Measurements from ENCODE around the gene ARGLU1.
A peak's percentile ranks its signal among the peaks of the same experiment; 100 is the strongest.

Gene ARGLU1

DNA sequence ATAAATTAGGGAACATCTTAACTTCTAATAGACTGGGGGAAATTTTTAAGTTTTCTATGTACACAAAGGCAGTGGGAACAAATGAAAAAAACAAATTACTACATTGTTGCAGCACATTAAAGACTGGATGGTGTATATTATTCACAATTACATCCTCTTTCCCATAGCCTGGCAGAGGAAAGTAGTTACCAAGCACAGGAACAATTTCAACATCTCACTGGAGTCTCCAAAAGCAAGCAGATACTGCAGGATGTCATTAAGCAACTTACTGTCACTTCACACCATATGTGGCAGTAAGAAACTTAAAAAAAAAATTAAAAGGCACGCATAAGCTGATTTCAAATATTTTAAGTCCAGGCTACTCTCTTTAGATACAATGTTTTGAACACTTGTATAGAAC, 26.1 kb downstream of the ARGLU1 start:
- DNase-seq (ENCODE audit: low spot score): no peak

DNA sequence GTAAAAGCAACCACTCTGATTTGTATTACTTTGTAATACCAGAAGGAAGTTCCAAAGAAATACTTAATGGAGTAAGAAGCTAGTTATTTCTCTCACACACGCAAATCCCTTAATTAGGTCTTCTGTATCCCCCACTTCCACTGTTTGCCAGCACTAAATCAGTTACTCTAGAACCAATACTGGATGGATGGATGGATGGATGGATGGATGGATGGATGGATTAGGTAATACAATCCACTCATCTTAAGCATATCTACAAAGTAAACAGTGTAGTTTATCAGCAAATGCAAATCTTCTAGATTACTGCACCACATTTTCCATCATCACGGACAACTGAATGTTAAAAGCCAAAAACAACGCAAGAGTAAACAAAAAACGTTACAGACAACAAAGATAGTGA, 27.3 kb downstream of the ARGLU1 start:
- no peak for DNase-seq (ENCODE audit: low spot score)

DNA sequence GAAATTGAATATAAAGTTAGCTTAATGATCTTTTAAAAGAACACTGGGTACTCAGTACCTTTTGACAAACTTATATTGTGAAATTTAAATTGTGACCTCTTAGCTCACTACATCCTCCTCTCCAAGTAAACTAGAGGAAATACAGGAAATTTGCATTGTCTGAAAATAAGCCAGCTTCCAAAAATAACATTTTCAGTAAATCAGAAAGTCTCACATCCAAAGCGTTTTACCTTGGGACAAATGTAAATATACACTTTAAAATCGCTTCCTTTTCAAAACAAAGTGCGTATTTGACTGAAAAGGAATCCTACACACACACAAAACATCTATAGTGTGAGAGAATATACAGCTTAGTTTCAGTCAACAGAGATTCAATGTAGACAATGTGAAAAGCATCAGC, 30.4 kb downstream of the ARGLU1 start:
- no peak for DNase-seq (ENCODE audit: low spot score)

DNA sequence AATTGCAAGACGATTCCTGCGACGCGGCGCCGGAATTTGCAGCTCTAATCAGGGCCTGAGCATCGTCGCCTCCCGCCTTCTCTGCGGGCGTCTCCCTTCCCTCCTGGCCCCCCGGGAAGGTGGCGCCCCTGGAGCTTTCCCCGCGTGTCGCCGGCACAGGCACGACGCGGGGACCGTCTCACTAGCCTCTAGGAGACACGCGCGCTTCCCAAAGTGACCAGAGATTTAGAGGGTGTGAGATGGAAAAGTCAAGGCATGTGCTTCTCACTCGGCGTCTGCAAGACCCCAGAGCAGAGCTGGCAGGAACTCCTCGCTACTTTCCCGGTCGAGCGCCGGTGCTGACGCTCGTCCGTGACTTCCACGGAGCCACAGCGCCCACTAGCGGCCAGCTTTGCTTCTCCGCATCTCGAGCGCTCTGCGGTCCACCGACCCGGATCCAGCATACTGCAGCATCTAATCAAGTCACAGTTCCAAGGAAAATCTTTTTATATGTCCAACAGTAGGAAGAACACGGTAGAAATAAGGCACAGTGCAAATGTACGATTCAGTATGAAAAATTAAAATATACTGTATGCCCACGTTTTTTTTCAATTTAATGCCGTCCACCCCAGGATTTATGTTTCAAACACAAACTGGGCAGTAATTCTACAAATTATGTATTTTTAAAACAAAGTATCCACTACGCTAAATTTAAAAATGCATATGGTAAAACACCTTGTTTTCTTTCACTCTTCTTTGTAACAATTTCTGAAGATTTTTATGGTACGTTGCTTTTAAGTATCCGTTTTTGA, 31.5 kb downstream of the ARGLU1 start:
- DNase-seq (ENCODE audit: low spot score): peak; percentile 87

DNA sequence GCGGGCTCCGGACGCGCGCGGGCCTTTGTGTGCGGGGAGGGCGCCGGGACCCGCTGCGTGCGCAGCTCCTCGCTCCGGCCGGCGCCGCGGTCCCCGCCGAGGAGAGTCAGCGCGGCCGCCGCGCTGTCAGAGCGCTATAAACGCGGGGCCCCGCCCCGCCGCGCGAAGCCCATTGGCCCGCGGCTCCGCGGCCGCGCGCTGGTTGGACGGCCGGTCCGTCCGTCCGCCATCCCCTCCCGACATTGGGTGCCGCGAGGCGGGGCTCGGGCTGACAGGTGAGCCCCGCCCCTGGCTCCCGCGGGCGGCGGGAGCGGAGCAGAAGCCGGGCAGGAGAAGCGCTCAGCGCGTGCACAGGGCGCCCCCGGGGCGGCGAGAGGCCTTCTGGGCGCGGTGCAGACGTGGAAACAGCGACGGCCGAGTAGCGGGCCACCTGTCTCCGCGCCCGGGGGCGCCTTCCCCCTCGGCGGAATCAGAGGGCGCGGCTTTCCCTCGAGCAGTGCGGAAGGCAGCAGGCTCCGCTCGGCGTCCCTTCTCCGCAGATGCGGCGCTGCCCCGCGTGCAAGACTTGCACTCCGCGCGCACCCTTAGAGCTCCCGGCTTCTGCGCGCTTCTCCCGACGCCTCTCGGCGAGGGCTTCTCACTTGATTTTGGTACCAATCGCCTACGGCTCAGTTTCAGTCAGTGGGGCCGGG, 32.2 kb downstream of the ARGLU1 start, which contains the start of gene EFNB2:
EFNB2 (minus strand) TSS at position 111 of the 692 bp plus-strand sequence. CDS start 698 bp downstream, outside the sequence.
- peak; percentile 99 for DNase-seq (ENCODE audit: low spot score)

DNA sequence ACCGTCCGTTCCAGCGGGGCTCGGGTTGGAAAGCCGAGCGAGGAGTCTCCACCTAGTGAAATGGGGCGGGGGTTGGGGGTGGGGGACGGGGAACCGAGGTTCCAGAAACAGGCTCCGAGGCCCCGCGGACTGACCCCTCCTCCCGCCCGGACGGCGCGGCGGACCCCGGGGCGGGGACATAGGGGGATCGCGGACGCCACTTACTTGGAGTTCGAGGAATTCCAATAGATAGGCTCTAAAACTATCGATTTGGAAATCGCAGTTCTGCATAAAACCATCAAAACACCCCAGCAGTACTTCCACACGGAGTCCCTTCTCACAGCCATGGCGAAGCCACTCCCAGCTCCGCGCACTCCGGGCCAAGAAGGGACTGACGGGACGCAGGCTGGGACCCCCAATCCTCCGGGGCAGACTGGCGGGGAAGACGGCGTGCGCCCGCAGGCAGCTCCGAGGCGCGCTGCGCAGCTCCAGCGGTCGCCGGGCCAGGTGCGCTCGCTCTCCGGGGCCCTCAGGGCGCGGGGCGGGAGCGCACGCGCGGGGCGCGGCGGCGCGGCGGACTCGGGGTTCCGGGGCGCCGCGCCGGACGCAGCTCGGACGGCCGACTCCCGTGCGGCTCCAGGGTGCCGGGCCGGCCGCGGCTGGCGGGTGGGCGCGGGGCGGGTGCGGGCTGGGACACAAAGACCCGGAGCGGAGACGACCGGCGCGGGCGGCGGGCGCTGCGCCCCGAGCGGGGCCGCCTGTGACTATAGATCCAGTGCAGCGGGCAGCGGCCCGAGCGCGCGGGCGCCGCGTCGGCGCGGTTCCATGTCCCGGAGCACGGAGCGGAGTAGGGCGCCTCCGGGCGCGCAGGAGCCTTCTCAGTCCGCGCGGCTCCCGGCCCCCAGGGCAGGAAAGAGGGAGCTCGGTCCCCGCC, 33.0 kb downstream of the ARGLU1 start:
- peak; percentile 20 for DNase-seq (ENCODE audit: low spot score)

DNA sequence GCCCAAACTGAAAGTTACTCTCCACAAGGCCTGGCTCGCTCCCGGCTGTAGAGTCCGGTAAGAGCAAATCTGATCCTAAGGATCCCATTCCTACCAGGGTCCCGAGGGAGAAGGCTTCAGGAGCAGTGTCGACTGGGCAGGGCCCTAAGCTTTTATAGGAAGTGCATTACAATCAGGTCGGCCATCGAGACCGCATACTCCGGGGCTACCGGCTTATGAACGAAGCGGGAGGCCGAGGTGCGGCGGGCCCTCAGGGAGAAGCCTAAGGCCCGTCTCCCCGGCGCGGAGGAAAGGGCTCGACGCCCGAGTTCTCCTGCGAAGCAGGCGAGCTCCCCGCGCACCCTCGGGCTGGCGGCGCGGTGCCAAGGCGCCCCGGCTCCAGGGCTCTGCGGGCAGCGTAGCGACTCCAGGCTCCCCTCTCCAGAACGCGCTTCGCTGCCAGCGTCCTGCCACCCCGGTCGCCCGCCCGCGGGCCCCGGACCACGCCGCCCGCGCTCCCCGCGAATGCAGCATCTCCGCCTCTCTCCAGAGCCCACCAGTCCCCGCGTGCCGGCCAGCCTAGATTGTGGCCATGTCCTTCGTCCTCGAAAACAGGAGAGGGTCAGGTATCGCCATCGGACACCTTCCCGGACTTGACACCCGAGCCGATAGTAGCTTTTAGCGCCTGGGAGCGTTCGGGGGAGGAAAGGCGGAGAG, 33.8 kb downstream of the ARGLU1 start:
- DNase-seq (ENCODE audit: low spot score): peak; percentile 37

DNA sequence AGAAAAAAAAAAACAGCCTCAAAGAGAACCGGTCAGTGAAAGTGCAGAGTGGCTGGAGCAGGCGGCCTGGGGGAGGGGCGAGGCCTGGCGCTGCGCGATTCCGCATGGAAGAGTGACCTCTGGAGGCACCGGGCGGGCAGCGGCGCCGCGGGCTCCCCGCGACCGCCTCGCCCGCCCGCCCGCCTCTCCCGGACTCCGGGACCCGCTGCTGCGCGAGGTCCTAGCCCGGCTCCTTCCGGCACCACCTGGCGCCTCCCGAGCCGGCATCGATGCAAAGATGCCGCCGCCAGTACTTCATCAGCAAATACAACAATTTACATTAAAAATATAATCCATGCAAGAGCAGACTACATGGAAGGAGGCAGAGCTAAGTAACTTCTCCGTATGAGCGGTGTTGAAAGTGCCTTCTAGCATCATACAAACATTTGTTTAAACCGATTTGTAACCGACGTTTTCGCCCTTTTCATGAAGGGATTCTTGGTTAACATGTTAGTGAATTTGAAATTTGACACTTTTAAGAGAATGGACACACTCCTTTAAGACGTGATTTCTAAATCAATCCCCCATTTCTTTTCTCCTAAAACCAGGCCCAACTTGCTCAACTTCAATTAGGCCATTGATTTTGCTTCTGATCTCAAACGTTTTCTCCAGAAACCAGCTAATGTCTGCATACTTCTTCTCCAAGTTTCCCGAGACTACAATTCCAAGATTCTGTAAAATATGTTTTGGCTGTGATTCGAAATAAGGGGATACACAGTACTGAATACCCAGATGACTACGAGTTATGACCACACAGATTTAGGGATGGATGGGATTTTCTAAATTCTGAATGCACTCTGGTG, 34.6 kb downstream of the ARGLU1 start:
- DNase-seq (ENCODE audit: low spot score): peak; percentile 90

DNA sequence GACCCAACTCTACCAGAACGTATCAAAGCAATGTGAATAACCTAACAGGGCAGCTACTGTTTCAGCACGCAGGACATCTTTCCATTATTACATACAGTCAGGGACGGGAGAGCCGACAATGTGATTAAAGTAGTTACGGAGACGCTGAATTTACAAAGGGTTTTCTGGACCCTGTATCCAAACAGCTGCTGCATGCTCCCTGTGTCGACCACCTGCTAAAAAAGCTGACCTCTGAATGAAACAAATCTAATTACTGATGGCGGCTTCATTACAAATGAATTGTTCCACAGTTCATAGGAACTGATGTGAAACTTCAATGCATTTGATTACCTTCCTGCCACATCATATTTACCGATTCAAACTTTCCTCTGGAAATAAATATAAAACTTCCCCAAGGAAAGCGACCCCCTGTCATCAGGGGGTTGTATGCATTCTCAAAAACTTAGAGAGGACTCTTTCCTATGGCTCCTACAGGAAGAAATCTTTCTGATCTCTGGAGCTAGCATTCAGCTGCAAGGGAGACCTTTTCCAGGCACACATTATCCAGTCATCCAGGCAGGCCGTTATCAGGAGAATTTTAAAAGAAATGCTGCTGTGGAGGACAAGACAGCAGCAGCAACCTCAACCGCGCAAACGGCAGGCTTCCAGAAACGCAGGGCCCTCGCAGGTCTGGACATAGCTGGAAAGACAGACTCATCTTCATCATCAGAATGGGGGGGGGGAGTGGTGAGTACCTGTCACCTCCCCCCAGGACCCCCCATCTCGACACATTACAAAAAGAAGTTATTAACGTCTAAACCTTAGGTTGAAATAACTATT, 35.6 kb downstream of the ARGLU1 start:
- DNase-seq (ENCODE audit: low spot score): no peak

DNA sequence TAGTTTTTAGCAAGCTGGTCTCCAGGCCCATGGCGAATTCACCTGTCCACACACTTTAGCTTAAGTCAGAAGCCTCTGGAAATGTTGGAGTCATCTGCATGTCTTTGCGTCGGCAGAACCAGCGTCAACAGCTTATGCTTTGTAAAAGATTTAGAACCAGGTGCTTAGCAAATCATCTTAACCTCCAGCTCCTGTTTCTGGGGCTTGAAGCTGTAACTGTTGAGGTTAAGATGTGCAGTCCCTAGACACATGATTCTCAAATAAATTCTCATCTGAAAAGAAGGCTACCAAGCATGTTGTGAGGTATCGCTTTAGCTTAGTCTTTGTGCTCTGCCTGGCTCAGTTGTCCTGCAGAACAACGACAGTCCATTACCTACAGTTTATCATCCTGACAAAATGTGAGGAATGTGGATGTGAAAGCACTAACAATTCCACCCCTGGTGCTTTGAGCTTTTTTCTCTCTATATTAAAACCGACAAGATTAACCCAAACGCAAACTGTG, 36.9 kb downstream of the ARGLU1 start:
- DNase-seq (ENCODE audit: low spot score): no peak

DNA sequence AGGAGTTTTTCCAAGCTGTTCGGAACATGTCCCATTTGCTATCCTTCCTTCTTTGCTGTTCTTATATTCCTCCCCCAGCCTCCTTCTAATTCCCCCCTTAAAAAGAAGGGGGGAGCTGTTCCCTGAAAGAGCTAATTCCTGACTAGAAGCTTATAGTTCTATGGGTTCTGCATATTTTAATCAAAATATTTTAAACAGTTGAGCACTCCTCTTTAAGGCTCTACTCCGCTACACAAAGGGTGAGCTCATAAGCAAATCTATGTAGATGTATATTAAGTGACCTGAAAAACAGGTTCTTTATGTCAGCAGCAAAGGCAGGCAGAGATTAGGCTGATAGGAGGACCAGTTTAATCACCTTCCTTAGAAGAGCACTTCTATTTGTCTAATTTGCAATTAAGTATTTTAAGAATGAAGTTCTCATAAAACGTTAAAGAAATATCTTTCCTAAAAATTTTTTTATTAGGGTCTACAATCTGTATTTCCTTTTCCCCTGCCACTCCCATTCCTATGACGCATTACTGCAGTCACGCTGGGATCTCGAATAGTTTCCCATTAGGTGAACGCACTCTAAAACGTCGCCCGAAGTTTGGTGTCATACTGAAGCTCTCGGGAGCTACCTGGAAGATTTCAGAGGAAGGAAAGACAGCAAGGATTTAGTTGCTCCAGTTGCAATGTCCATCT, 37.6 kb downstream of the ARGLU1 start:
- DNase-seq (ENCODE audit: low spot score): no peak

DNA sequence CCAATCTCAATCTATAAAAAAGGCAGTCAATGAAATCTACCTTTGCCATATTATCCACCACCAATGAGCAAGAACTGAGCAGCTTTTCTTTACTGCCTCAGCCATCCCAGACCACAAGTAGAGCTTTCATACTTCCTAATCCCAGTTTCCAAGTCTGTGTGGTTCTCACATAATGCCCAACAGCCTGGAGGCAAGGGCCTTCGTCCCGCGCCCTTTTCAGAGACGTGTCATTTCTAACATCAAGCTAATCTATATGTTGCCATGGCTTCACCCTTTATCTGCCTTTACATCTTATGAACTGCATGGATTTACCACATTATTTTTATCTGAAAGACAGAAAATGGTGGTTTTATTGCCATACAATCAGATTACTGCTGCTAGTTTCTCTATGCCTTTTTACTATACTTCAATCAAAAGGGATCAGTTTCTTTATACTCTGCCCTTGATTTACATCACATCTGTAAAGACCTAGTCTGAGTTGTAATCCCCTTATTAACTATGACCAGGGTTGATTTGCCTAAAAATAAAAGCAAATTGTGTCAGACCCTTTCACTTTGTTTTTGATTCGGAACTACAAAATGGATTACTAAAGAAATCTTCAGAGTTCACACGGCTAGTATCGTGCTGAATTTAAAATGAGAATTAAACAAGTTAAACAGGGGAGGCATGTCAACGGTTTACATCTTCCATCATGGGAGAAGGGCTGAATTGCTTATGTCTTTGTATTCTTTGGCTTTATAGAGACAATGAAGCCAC, 38.3 kb downstream of the ARGLU1 start:
- no peak for DNase-seq (ENCODE audit: low spot score)

DNA sequence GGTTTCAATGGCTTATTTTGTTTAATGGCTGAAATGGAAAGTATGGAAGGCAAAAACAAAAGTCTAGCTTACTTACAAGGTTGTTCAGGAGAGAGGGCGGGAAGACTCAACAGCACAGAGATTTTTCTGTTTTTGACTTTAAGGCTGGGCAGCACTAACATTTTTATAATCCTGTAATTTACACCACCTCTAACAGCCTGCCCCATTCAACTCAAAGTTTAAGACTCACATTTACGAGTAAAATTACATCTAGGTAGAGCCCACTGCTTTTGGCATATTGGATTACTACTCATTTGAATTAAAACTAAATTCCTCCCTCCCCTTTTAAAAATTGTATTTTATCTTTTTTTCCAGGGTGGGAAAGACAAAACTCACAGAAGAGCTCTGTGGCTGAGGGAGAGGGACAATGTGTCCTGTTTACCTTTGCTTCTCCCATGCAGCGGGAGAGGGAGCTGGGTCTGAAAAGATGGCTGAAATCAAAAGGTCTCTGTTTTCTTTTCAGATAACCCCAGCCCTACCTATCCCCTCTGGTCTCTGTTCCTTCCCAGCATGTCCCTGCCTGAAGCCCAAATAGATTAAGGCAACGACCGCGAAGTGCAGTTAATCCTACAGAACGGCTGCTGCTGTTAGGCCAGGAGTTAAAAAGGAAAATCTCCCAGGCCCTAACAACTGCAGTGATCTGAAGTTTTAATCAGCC, 39.1 kb downstream of the ARGLU1 start:
- DNase-seq (ENCODE audit: low spot score): no peak

DNA sequence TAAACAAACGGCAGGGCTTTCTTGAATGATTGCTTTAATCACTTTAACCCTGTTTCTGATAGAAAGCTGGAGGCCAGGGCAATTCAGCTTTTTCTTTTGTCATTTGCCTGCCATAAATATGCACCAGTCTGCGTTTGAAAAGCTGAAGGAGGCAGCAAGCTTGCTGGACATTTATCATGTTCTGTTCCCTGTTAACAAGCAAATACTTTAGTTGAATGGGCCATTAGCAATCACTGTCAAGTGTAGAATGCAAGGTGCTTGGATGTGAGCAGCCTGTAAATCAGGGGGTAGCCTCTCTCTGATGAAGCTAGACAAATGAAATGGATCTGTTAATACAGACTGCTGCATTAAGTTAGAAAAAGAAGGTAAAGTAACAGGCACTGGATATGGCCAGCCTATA, 40.1 kb downstream of the ARGLU1 start:
- no peak for DNase-seq (ENCODE audit: low spot score)

DNA sequence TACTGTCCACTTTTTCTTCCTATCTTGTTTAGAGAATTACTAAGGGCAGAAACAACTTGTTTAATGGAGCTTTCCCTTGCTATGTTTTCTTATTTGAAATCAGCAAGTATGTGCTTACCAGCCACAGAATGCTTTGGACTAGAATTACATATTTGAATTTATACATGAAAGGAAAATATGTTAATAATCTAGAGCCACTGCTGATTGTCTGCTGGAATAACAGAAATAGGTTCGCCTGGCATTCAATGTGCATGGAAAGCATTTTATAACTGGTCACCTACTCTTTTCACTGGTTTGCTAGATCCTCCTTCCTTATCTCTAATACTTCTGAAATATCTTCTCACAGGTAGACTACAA, 40.5 kb downstream of the ARGLU1 start:
- DNase-seq (ENCODE audit: low spot score): no peak

DNA sequence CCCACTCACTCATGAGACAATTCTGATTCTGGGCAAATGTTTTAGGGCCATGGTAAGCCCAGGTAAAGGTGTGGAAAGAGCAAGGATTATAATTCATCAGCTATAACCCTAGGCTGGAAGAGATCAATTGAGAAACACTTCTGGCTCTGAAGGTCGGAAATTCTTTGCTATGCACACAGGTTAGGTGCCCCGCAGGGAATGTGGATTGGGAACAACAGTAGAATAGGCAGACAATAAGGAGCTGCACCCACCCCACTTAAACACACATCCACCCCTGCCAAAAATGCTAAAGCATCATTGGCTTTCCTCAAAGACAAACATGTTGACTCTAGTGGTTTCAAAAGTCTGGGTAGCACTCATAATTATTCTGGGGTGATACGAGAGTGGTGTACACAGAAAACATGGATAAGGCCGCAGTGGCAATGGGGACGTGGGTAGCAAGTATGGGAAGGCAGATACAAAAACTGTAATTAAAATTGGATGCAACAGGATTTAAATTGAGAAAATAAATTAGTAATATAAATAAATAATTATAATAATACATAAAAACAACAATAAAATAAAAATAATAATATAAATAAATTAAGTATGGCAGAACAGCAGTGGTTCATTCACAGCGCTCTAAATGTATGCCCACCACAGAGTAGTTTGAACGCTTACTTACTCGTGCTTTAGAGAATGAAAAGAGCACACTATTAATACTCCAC, 41.0 kb downstream of the ARGLU1 start:
- DNase-seq (ENCODE audit: low spot score): no peak

DNA sequence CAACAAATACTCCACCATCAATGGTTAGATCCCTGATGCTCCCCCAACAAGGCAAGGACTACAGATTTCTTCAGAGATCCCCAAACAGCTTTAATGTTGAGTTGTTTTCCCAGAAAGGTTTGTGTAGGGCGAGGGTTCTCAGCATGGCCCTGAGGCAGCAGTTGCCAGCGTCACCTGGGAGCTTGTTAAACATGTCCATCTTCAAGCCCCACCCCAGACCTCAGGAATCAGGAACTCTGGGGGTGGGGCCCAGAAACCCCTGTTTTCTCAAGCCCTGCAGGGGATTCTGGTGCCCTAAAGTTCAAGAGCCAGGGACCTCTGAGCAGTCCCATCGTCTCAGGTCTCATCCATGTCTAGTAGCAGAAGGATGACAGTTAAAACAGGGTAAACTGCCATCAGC, 42.1 kb downstream of the ARGLU1 start:
- no peak for DNase-seq (ENCODE audit: low spot score)
